HCT116 (cell line): ENCODE measurements around the gene DDI2. TPM values are rescaled to one million over a fixed set of nuclear protein-coding genes. Genes with fewer than 3 reads are reported as not detected.

Source experiments
- ATAC-seq: fragments of 200-7000 bp; cut with Tn5 transposase; 2 replicates; pipeline ENCODE4 v1.9.1; 2020; ENCODE audit warnings: mild to moderate bottlenecking, moderate library complexity
- BruUV-seq: library from RNA; stranded (reverse); fragments of 400-500 nt; replicated peaks from 2 replicates; lab custom pipeline; 2021; lab: Mats Ljungman, UMichigan
- CTCF ChIA-PET: fragments of 300-600 bp; sonication (Branson Sonifier 250); formaldehyde crosslinking; loops from one replicate; lab custom pipeline; 2021; ENCODE audit warnings: antibody characterized with exemption; lab: Charles Lee
- POLR2A ChIA-PET: fragments of 300-600, 350-600 bp; sonication (Branson Sonifier 250); formaldehyde crosslinking; loops from one replicate; lab custom pipeline; 2021; ENCODE audit warnings: antibody characterized with exemption; lab: Charles Lee
- RAD21 ChIA-PET, 2 experiments: fragments of 300-600 bp; sonication (Branson Sonifier 250); formaldehyde crosslinking; loops; one replicate each; lab custom pipeline; 2023; ENCODE audit warnings: low total read pairs in 2 of 2; ENCODE audit not compliant: uncharacterized antibody in 2 of 2, unreplicated experiment in 2 of 2, low non-redundant PET in 1 of 2; lab: Charles Lee
- DNase-seq: peaks from one replicate; pipeline ENCODE4 v3.0.0-alpha.2; 2010; ENCODE audit warnings: low read depth, low spot score
- H2AFZ ChIP-seq: fragments of 200-600 bp; shearing (Covaris generic), sonication (generic); 2 replicates; pipeline ENCODE4 v1.6.1; 2017; ENCODE audit warnings: low read depth, mixed run types, mixed read lengths, antibody characterized with exemption, low read length; ENCODE audit not compliant: poor library complexity, severe bottlenecking
- H3K27ac ChIP-seq: 2 replicates; pipeline ENCODE4 v1.5.1; 2012; ENCODE audit warnings: low read depth, low read length
- H3K27me3 ChIP-seq: fragments of 200-600 bp; sonication (generic); 2 replicates; pipeline ENCODE4 v1.6.1; 2016; ENCODE audit warnings: mixed run types, low read length, mixed read lengths; ENCODE audit not compliant: insufficient read depth
- H3K36me3 ChIP-seq, 2 experiments: fragments of 200-500 bp in 1 of 2; fragments of 200-600 bp in 1 of 2; sonication (Bioruptor generic) in 1 of 2; sonication (generic) in 1 of 2; 2 replicates each; pipeline versions ENCODE4 v1.5.1 to v1.6.1; 2014 to 2016; ENCODE audit warnings: low read length in 2 of 2, inconsistent platforms in 1 of 2, mixed read lengths in 1 of 2, mixed run types in 1 of 2; ENCODE audit not compliant: insufficient read depth in 2 of 2, control insufficient read depth in 1 of 2
- H3K4me1 ChIP-seq, 2 experiments: fragments of 200-600 bp in 1 of 2; sonication (generic) in 1 of 2; 2 replicates each; pipeline versions ENCODE4 v1.5.1 to v1.6.1; 2012 to 2017; ENCODE audit warnings: low read length in 2 of 2, inconsistent platforms in 1 of 2, mild to moderate bottlenecking in 1 of 2, mixed read lengths in 1 of 2, mixed run types in 1 of 2, moderate library complexity in 1 of 2; ENCODE audit not compliant: insufficient read depth in 2 of 2, control insufficient read depth in 1 of 2
- H3K4me2 ChIP-seq: fragments of 200-600 bp; sonication (generic); 2 replicates; pipeline ENCODE4 v1.6.1; 2017; ENCODE audit warnings: mixed run types, low read length, mixed read lengths
- H3K4me3 ChIP-seq, 2 experiments: fragments of 200-600 bp in 1 of 2; sonication (generic) in 1 of 2; replicated peaks in 1 of 2; 2 replicates each; pipeline ENCODE4 v1.5.1; 2011 to 2016; ENCODE audit warnings: low read length in 2 of 2, control low read depth in 1 of 2, low read depth in 1 of 2, mild to moderate bottlenecking in 1 of 2, mixed read lengths in 1 of 2, mixed run types in 1 of 2
- H3K79me2 ChIP-seq: fragments of 200-600 bp; sonication (generic); 2 replicates; pipeline ENCODE4 v1.6.1; 2017; ENCODE audit warnings: mild to moderate bottlenecking, mixed run types, low read length, moderate library complexity, mixed read lengths; ENCODE audit not compliant: insufficient read depth
- H3K9ac ChIP-seq: fragments of 200-600 bp; sonication (generic); 2 replicates; pipeline ENCODE4 v1.6.1; 2016; ENCODE audit warnings: low read length, mixed read lengths
- H3K9me2 ChIP-seq: fragments of 200-600 bp; sonication (generic), shearing (Covaris generic); 2 replicates; pipeline ENCODE4 v1.6.1; 2017; ENCODE audit warnings: mixed run types, mild to moderate bottlenecking, moderate library complexity; ENCODE audit not compliant: insufficient read depth
- H3K9me3 ChIP-seq, 2 experiments: fragments of 200-500 bp in 1 of 2; fragments of 200-600 bp in 1 of 2; sonication (Bioruptor generic) in 1 of 2; sonication (generic) in 1 of 2; 2 replicates each; pipeline ENCODE4 v1.6.1; 2014 to 2017; ENCODE audit warnings: low read length in 2 of 2, mixed read lengths in 2 of 2, inconsistent platforms in 1 of 2, low read depth in 1 of 2, mild to moderate bottlenecking in 1 of 2, mixed run types in 1 of 2, moderate library complexity in 1 of 2; ENCODE audit not compliant: control insufficient read depth in 1 of 2, insufficient read depth in 1 of 2
- H4K20me1 ChIP-seq: fragments of 200-600 bp; sonication (generic), shearing (Covaris generic); 2 replicates; pipeline ENCODE4 v1.6.1; 2017; ENCODE audit warnings: mixed run types, mild to moderate bottlenecking, moderate library complexity; ENCODE audit not compliant: insufficient read depth
- CBX3 ChIP-seq: IDR thresholded peaks from 2 replicates; pipeline ENCODE4 v1.6.1; 2012; ENCODE audit warnings: low read depth
- EGR1 ChIP-seq: IDR thresholded peaks from 2 replicates; pipeline ENCODE4 v1.6.1; 2012; ENCODE audit warnings: low read depth
- ELF1 ChIP-seq: IDR thresholded peaks from 2 replicates; pipeline ENCODE4 v1.6.1; 2012; ENCODE audit warnings: low read depth, borderline replicate concordance
- EZH2phosphoT487 ChIP-seq: fragments of 200-600 bp; IDR thresholded peaks from 2 replicates; pipeline ENCODE4 v1.6.1; 2018; ENCODE audit warnings: antibody characterized with exemption, borderline replicate concordance
- JUND ChIP-seq: IDR thresholded peaks from 2 replicates; pipeline ENCODE4 v1.6.1; 2012
- POLR2A ChIP-seq: IDR thresholded peaks from 2 replicates; pipeline ENCODE4 v1.7.0; 2011; ENCODE audit warnings: borderline replicate concordance; ENCODE audit not compliant: insufficient read depth, insufficient read length; ENCODE audit errors: extremely low read depth
- POLR2AphosphoS5 ChIP-seq: IDR thresholded peaks from 2 replicates; pipeline ENCODE4 v1.6.1; 2011; ENCODE audit warnings: mild to moderate bottlenecking, low read depth, low read length, moderate library complexity
- RAD21 ChIP-seq: IDR thresholded peaks from 2 replicates; pipeline ENCODE4 v1.6.1; 2012; ENCODE audit warnings: low read depth, mild to moderate bottlenecking
- SIN3A ChIP-seq: IDR thresholded peaks from 2 replicates; pipeline ENCODE4 v1.6.1; 2012; ENCODE audit warnings: low read depth
- SP1 ChIP-seq: IDR thresholded peaks from 2 replicates; pipeline ENCODE4 v1.6.1; 2012; ENCODE audit warnings: low read depth
- TCF7L2 ChIP-seq: IDR thresholded peaks from 2 replicates; pipeline ENCODE4 v1.7.0; 2011; ENCODE audit warnings: borderline replicate concordance, inconsistent platforms; ENCODE audit not compliant: insufficient read depth, insufficient read length; ENCODE audit errors: extremely low read depth
- YY1 ChIP-seq: IDR thresholded peaks from 2 replicates; pipeline ENCODE4 v1.6.1; 2011; ENCODE audit warnings: low read length, low read depth, moderate library complexity, mild to moderate bottlenecking; ENCODE audit not compliant: insufficient replicate concordance; ENCODE audit errors: extremely low read depth
- ZFX ChIP-seq: fragments of 450-650 bp; IDR thresholded peaks from 2 replicates; pipeline ENCODE4 v1.6.1; 2017
- ZNF274 ChIP-seq: fragments of 200-500 bp; sonication (Bioruptor generic); IDR thresholded peaks from 2 replicates; pipeline ENCODE4 v1.6.1; 2014; ENCODE audit warnings: mild to moderate bottlenecking, low read depth, low read length, inconsistent platforms
- intact Hi-C: fragments of 100-400 bp; cut with micrococcal nuclease; formaldehyde crosslinking; loops from 2 replicates; pipeline ENCODE4 v1.10.0; 2022
- total RNA-seq: library from RNA; stranded (reverse); gene quantifications from one replicate; pipeline ENCODE4 v1.2.1, GENCODE V29; 2021; ENCODE audit not compliant: unreplicated experiment
- TF ChIP-seq, protein P1 (sequence below), 3 experiments: fragments of 200-600 bp in 1 of 3; sonication (generic) in 1 of 3; IDR thresholded peaks in 2 of 3; conservative IDR thresholded peaks in 1 of 3; 2 replicates each; pipeline ENCODE4 v1.5.1; 2012 to 2017; ENCODE audit warnings: low read depth in 2 of 3, low read length in 2 of 3, antibody characterized with exemption in 1 of 3, borderline replicate concordance in 1 of 3, control low read depth in 1 of 3, mild to moderate bottlenecking in 1 of 3, mixed read lengths in 1 of 3, mixed run types in 1 of 3, moderate library complexity in 1 of 3; ENCODE audit not compliant: insufficient read depth in 1 of 3
- TF ChIP-seq, protein P2 (sequence below): IDR thresholded peaks from 2 replicates; pipeline ENCODE4 v1.6.1; 2011; ENCODE audit warnings: mild to moderate bottlenecking, low read length, moderate library complexity; ENCODE audit not compliant: insufficient replicate concordance; ENCODE audit errors: extremely low read depth
- TF ChIP-seq, protein P3 (sequence below): IDR thresholded peaks from 2 replicates; pipeline ENCODE4 v1.6.1; 2012
- TF ChIP-seq, protein P4 (sequence below): IDR thresholded peaks from 2 replicates; pipeline ENCODE4 v1.6.1; 2012; ENCODE audit warnings: low read depth
- TF ChIP-seq, protein P5 (sequence below): IDR thresholded peaks from 2 replicates; pipeline ENCODE4 v1.6.1; 2012

The DDI2 gene
- total RNA-seq, 1 experiment from 2014 or later: 26.3 TPM

DNA sequence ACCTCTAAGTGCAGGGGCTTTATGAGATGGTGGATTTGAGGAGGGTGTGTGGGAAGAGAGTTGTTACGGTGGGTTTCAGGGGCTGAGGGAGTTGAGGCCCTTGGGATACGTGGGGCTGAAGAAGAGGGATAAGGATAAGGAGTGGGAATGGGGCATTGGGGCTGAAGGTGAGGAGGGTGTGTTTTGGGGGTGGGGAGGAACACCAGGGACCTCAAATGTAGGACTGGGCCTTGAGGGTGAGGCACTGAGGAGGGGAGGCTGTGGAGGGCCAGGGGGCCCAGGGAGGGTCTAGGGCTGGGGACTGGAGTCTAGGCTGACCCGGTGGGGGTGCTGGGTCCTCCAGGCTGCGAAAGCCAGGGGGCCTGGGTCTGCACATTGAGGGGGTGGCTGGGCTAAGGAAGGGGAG lies 65.7 kb downstream of the DDI2 start:
- H4K20me1 ChIP-seq: no peaks in the 10 kb centered on the region
- no peaks in the 10 kb centered on the region for H3K9me3 ChIP-seq
- H2AFZ ChIP-seq: no peak overlapping the region
- TF ChIP-seq ZFX (no peak), TCF7L2 (no peak), EZH2phosphoT487 (no peak), POLR2AphosphoS5 (no peak), SP1 (no peak), EGR1 (no peak), RAD21 (no peak), ZNF274 (no peak), YY1 (no peak), JUND (no peak), SIN3A (no peak), POLR2A (no peak), ELF1 (no peak), CBX3 (no peak)
- TF ChIP-seq, protein P1, sequence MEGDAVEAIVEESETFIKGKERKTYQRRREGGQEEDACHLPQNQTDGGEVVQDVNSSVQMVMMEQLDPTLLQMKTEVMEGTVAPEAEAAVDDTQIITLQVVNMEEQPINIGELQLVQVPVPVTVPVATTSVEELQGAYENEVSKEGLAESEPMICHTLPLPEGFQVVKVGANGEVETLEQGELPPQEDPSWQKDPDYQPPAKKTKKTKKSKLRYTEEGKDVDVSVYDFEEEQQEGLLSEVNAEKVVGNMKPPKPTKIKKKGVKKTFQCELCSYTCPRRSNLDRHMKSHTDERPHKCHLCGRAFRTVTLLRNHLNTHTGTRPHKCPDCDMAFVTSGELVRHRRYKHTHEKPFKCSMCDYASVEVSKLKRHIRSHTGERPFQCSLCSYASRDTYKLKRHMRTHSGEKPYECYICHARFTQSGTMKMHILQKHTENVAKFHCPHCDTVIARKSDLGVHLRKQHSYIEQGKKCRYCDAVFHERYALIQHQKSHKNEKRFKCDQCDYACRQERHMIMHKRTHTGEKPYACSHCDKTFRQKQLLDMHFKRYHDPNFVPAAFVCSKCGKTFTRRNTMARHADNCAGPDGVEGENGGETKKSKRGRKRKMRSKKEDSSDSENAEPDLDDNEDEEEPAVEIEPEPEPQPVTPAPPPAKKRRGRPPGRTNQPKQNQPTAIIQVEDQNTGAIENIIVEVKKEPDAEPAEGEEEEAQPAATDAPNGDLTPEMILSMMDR (IDR thresholded peaks at IDR 0.05 in 2 of 3, conservative IDR thresholded peaks at IDR 0.05 in 1 of 3; ENCODE audit: borderline replicate concordance in 1 of 3, insufficient read depth in 1 of 3, low read depth in 2 of 3, low read length in 2 of 3): no peak
- TF ChIP-seq, protein P2, sequence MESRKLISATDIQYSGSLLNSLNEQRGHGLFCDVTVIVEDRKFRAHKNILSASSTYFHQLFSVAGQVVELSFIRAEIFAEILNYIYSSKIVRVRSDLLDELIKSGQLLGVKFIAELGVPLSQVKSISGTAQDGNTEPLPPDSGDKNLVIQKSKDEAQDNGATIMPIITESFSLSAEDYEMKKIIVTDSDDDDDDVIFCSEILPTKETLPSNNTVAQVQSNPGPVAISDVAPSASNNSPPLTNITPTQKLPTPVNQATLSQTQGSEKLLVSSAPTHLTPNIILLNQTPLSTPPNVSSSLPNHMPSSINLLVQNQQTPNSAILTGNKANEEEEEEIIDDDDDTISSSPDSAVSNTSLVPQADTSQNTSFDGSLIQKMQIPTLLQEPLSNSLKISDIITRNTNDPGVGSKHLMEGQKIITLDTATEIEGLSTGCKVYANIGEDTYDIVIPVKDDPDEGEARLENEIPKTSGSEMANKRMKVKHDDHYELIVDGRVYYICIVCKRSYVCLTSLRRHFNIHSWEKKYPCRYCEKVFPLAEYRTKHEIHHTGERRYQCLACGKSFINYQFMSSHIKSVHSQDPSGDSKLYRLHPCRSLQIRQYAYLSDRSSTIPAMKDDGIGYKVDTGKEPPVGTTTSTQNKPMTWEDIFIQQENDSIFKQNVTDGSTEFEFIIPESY: no peak
- TF ChIP-seq, protein P3, sequence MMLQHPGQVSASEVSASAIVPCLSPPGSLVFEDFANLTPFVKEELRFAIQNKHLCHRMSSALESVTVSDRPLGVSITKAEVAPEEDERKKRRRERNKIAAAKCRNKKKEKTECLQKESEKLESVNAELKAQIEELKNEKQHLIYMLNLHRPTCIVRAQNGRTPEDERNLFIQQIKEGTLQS: no peak
- TF ChIP-seq, protein P4, sequence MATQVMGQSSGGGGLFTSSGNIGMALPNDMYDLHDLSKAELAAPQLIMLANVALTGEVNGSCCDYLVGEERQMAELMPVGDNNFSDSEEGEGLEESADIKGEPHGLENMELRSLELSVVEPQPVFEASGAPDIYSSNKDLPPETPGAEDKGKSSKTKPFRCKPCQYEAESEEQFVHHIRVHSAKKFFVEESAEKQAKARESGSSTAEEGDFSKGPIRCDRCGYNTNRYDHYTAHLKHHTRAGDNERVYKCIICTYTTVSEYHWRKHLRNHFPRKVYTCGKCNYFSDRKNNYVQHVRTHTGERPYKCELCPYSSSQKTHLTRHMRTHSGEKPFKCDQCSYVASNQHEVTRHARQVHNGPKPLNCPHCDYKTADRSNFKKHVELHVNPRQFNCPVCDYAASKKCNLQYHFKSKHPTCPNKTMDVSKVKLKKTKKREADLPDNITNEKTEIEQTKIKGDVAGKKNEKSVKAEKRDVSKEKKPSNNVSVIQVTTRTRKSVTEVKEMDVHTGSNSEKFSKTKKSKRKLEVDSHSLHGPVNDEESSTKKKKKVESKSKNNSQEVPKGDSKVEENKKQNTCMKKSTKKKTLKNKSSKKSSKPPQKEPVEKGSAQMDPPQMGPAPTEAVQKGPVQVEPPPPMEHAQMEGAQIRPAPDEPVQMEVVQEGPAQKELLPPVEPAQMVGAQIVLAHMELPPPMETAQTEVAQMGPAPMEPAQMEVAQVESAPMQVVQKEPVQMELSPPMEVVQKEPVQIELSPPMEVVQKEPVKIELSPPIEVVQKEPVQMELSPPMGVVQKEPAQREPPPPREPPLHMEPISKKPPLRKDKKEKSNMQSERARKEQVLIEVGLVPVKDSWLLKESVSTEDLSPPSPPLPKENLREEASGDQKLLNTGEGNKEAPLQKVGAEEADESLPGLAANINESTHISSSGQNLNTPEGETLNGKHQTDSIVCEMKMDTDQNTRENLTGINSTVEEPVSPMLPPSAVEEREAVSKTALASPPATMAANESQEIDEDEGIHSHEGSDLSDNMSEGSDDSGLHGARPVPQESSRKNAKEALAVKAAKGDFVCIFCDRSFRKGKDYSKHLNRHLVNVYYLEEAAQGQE: no peak
- TF ChIP-seq, protein P5, sequence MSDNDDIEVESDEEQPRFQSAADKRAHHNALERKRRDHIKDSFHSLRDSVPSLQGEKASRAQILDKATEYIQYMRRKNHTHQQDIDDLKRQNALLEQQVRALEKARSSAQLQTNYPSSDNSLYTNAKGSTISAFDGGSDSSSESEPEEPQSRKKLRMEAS: no peak
- no peak for DNase-seq
- H3K36me3 ChIP-seq: no peaks in the 10 kb centered on the region
- ChIA-PET RAD21 (no interaction called here), POLR2A (no interaction called here), CTCF (no interaction called here)
- no peak overlapping the region for H3K27ac ChIP-seq
- H3K4me1 ChIP-seq: peaks cover 11 to 57% of the 10 kb centered on the region in 2 experiments
- H3K4me3 ChIP-seq: no peak overlapping the region
- no TSS peak for BruUV-seq
- H3K4me2 ChIP-seq: no peak overlapping the region
- intact Hi-C loops: no loop called here
- H3K9ac ChIP-seq: no peak overlapping the region; the same call in 1 of the 2 replicates
- H3K79me2 ChIP-seq: peaks cover 33% of the 10 kb centered on the region
- H3K27me3 ChIP-seq: no peaks in the 10 kb centered on the region
- no peak for ATAC-seq
- H3K9me2 ChIP-seq: no peaks in the 10 kb centered on the region
